ENCODE results near the gene LINS1. TPM values are rescaled to one million over a fixed set of nuclear protein-coding genes. Genes with fewer than 3 reads are reported as not detected.

The LINS1 gene
- total RNA-seq, 4 donors from 2014 or later: 11.7 to 33.0 (median 17.6) TPM

- WGBS: 86% methylated on average over 10 of the region's 10 CpGs
- TF ChIP-seq POLR2A (IDR thresholded peaks at IDR 0.05; ENCODE audit: low read depth) (no peak), EP300 (IDR thresholded peaks at IDR 0.05) (no peak), CTCF (IDR thresholded peaks at IDR 0.05) (no peak)
- intact Hi-C loops (cut with DNase I): no loop called here
Observed at GRCh38 chr15:100528833-100529428, 73.1 kb downstream of the LINS1 start, which contains the start of gene CERS3. CERS3 (minus strand) TSS chr15:100528950; CDS start chr15:100501849, 27,101 bp downstream.

GRCh38 chr15:100526027-100526481, 75.9 kb downstream of the LINS1 start:
- 31% methylated on average over 6 of the region's 6 CpGs for WGBS
- H3K9me3 ChIP-seq: no peaks in the 10 kb centered on the region
- peaks cover 0 to 3% (median 0%) of the 10 kb centered on the region in 4 donors for H3K27me3 ChIP-seq
- intact Hi-C loops (cut with DNase I): no loop called here
- no peak overlapping the region for H3K4me3 ChIP-seq
- peak overlapping the region; percentile 24 to 47 (median 34) for H3K27ac ChIP-seq (replicated peaks in 1 of 4)
- no peaks in the 10 kb centered on the region for H3K36me3 ChIP-seq
- TF ChIP-seq POLR2A (IDR thresholded peaks at IDR 0.05; ENCODE audit: low read depth): no peak
- no peak for TF ChIP-seq EP300 (IDR thresholded peaks at IDR 0.05)
- peak in 1 of 3 experiments; percentile 11 for TF ChIP-seq CTCF (IDR thresholded peaks at IDR 0.05)
- peak in 1 of 2 donors; percentile 67 for TF ChIP-seq POLR2AphosphoS5 (IDR thresholded peaks at IDR 0.05)
- no peak for DNase-seq (ENCODE audit: extremely low spot score)
- peaks cover 3 to 23% (median 15%) of the 10 kb centered on the region in 4 donors for H3K4me1 ChIP-seq

More at GRCh38 chr15:100528833-100529428, 73.1 kb downstream of the LINS1 start, which contains the start of gene CERS3:
- peaks cover 0 to 10% (median 0%) of the 10 kb centered on the region in 4 donors for H3K27me3 ChIP-seq
- no peaks in the 10 kb centered on the region for H3K36me3 ChIP-seq
- H3K4me3 ChIP-seq: no peak within 1 kb of the TSS
- H3K9me3 ChIP-seq: no peaks in the 10 kb centered on the region
- peaks cover 3 to 23% (median 15%) of the 10 kb centered on the region in 4 donors for H3K4me1 ChIP-seq
- no peak within 1 kb of the TSS for H3K27ac ChIP-seq (replicated peaks in 1 of 4)
- DNase-seq (ENCODE audit: extremely low spot score): no peak

- intact Hi-C loops (cut with DNase I): no loop called here
- Histone ChIP-seq H3K36me3 (no peaks in the 10 kb centered on the region), H3K4me3 (no peak overlapping the region), H3K9me3 (no peaks in the 10 kb centered on the region), H3K4me1 (peaks cover 3 to 23% (median 15%) of the 10 kb centered on the region in 4 donors), H3K27ac (replicated peaks in 1 of 4) (peak overlapping the region; percentile 24 to 47 (median 34)), H3K27me3 (no peaks in the 10 kb centered on the region)
- no peak for DNase-seq (ENCODE audit: extremely low spot score)
- whole genome bisulfite sequencing: 67% methylated on average over 1 of the region's 1 CpG
- no peak for TF ChIP-seq POLR2A (IDR thresholded peaks at IDR 0.05; ENCODE audit: low read depth)
- no peak for TF ChIP-seq CTCF (IDR thresholded peaks at IDR 0.05)
- TF ChIP-seq POLR2AphosphoS5 (IDR thresholded peaks at IDR 0.05): no peak
- TF ChIP-seq EP300 (IDR thresholded peaks at IDR 0.05): no peak
Observed at GRCh38 chr15:100525436-100525835, 76.5 kb downstream of the LINS1 start.

- Histone ChIP-seq H3K4me3 (no peak overlapping the region), H3K9me3 (no peaks in the 10 kb centered on the region), H3K4me1 (peaks cover 3 to 23% (median 15%) of the 10 kb centered on the region in 4 donors), H3K27me3 (no peaks in the 10 kb centered on the region), H3K36me3 (no peaks in the 10 kb centered on the region), H3K27ac (replicated peaks in 1 of 4) (no peak overlapping the region)
- intact Hi-C loops (cut with DNase I): no loop called here
- DNase-seq (ENCODE audit: extremely low spot score): no peak
- TF ChIP-seq POLR2A (IDR thresholded peaks at IDR 0.05; ENCODE audit: low read depth): no peak
- no peak for TF ChIP-seq POLR2AphosphoS5 (IDR thresholded peaks at IDR 0.05)
- no peak for TF ChIP-seq CTCF (IDR thresholded peaks at IDR 0.05)
- TF ChIP-seq EP300 (IDR thresholded peaks at IDR 0.05): no peak
- 65% methylated on average over 2 of the region's 2 CpGs for WGBS
Observed at GRCh38 chr15:100524326-100524725, 77.7 kb downstream of the LINS1 start.
